ENCODE measurements around the gene PDE1A.

GRCh38 chr2:182165202-182165601 is 261.6 kb downstream of the PDE1A start:
- no peak for TF ChIP-seq CTCF (IDR thresholded peaks at IDR 0.05)
- no peak for TF ChIP-seq POLR2A (IDR thresholded peaks at IDR 0.05)
- no peak for TF ChIP-seq POLR2AphosphoS5 (IDR thresholded peaks at IDR 0.05)
- no peak for TF ChIP-seq EP300 (IDR thresholded peaks at IDR 0.05)

Data from suprapubic skin (tissue), 4 donors.